Measurements from ENCODE around the gene LRIT2.
"Not testable (repeated sequence)": the region's sequence is repeated elsewhere in the genome, so short reads cannot be mapped to it uniquely, and the experiment has no call there.

LRIT2 gene

GRCh38 chr10:84177541-84178141 lies 47.7 kb downstream of the LRIT2 start:
- no peak for DNase-seq

GRCh38 chr10:84176836-84177474 lies 48.4 kb downstream of the LRIT2 start:
- no peak for DNase-seq

GRCh38 chr10:84176351-84176750 lies 49.0 kb downstream of the LRIT2 start:
- no peak for DNase-seq

GRCh38 chr10:84175436-84175835 lies 49.9 kb downstream of the LRIT2 start:
- DNase-seq, result no peak

GRCh38 chr10:84173501-84173929 lies 51.8 kb downstream of the LRIT2 start, which contains the start of gene GPR15LG:
GPR15LG (plus strand) TSS chr10:84173801; CDS start chr10:84173852, 51 bp downstream.
- DNase-seq, result no peak

- DNase-seq, result no peak
Measured at GRCh38 chr10:84172467-84173356, 52.6 kb downstream of the LRIT2 start.

- DNase-seq, result not testable (repeated sequence)
Measured at GRCh38 chr10:84171700-84172466, 53.5 kb downstream of the LRIT2 start.

- DNase-seq, result not testable (repeated sequence)
Measured at GRCh38 chr10:84171237-84171636, 54.1 kb downstream of the LRIT2 start.
